GM21576 (cell line): ENCODE results near the gene IL26.
"Not testable (repeated sequence)": the region's sequence is repeated elsewhere in the genome, so short reads cannot be mapped to it uniquely, and the experiment has no call there.

Experiments
- ATAC-seq: cut with Tn5 transposase; IDR thresholded peaks from one replicate; pipeline ENCODE4 v1.9.1; 2021; ENCODE audit warnings: mild to moderate bottlenecking, moderate library complexity; ENCODE audit not compliant: unreplicated experiment

IL26 gene

DNA sequence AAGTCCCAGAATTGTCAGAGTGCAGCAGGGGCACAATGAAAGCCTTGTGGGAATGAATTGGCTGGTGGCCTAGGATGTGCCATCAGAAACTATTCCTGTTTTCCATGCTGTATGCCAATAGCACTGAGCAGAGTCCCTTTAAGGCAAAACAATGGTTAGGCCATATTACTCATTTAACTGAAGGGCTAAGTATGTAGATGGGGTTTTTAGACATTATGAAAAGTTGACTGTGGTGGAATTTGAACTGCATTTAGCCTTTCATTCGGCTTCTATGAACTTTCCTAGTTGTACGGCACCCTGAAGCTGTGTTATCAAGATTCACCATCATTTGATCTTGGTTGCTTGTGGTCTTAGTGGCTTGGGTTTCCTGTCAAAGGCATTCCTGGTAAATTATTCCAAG lies 24.8 kb downstream of the IL26 start:
- no peak for ATAC-seq

DNA sequence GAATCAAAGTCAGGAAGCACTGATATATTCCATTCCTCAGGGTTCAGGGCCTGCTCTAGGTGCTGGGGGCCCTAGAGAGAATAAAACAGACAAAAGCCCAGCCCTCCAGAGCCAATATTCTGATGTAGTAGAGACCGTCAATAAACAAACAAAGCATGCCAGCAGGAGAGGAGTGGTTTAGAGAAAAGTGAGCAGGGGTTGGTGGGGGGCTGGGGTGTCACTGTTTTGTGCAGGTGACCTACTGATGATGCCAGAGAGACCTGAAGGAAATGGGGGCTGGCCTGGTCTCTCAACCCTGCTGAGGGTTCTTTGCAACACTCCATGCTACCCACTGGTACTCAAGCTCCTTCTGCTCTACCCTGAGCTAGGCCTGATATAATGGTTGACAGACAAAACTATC lies 26.5 kb downstream of the IL26 start:
- no peak for ATAC-seq

DNA sequence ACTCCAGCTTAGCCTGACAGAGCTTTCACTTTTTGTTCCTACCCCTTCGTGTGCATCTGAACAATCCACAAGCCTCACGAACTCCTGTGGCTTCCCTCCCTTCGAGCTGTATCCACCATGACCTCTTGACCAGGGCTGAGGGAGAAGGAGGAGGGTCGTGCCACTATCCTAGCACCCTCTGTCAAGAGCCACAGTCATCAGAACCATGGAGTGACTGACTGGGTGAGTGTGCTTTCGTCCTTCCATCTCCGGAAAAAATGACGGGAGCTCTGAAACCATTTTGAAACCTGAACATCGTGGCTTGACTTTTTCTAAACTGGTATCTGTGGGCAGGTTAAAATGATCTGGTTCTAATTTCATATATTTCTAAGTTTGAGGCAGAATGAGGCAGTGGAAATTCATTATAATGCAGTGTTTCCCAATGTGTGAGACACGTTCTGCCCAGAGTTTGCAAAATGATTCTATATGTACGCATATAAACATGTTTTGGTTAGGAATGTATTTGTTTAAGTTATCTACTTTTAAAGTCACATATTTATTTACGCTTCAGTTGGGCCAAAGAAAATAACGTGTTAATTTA lies 27.0 kb downstream of the IL26 start:
- ATAC-seq, result no peak

DNA sequence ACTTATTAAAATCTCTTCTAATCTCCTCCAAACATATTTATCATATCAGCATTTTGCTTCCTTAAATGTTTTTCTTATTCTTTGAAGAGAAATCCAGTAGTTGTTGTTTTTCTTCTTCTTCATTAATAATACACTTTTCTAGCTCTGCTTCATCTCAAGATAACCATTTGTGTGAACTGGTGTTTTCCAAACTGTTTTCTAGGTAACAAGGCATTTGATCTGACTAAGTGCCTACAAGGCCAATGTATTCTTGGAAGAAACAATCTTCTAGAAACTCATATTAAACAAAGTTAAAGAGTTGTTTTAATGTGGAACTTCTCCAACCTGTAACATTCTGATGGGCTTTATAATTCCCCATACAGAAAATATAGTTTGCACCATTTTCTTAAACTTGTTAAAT lies 35.3 kb downstream of the IL26 start:
- no peak for ATAC-seq

DNA sequence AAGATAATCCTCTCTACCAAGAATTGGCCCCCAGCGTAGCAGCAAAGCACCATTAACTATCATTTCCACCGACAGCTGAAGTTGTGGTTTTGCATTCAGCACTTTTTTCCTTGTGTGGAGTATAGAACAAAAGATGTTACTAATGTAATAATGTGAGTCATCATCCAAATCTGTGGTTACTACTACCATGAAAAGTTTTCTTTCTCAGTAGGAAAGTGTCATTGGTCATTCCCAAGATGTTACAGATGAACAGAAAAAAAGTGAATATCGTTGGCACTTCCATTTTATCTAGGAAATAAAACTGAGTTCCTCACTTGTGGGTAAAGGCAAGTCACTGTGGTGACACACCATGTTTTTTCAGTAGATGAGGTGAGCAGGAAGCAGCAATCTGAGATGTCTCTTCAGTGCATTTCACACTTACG lies 35.8 kb downstream of the IL26 start:
- no peak for ATAC-seq

DNA sequence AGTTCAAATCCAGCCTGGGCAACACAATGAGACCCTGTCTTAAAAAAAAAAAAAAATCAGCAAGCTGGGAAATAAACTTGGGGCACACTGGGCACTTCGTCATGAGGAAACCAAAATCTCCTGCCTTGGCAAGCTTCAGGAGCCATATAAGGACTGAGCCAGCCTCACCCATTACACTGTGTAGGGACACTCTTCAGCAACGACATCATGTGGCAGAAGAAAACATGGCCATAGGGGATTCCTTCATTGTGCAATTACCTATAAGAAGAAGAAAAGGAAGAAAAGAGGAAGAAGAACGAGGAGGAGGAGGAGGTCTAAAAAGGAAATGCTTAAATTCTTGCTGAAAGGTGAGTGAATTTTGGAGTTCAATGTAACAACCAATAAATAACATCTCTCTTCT lies 40.0 kb downstream of the IL26 start:
- ATAC-seq, result no peak

DNA sequence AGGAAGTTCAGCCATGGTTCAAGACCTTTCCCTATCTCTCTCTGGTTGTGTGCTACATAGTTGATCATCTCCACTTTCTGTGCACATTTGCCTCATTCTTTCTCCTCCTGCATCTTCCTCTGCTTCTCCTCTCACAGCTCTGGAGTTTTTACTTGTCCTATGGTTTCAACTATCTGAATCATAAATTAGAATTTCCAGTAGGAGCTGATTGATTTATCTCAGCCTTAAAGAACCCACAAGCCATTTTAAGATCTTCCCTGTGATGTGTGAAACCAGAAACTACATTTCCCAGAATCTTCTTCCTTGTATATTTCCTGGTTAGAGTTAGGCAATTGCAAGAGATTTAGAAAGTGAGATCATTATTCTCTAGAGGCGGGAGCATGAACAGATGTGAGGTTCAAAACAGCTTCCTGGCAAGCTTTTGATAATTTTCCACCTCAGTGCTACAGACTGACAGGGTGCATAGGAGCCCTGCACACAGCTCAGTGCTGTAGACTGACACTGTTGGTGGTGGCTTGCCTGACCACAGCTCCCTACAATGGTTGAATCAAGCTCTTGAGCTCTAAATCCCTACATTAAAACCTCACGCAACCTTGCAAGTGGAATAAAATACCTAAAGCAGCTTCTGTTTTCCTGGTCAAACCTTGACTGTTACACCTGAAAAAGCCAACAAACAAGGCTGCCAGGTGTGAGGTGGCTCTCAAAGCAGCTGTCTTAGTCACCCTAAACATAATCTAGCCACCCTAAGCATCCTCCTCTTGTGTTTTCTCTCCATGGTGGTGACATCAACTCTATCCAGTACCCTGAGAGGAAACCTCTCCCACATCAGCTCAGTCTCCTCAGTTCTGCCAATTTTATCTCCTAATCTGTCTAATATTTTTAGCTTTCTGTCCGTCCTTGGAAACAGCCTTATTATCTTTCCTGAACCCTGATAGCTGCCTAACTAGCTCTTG lies 44.5 kb downstream of the IL26 start:
- peak; percentile 84 for ATAC-seq

DNA sequence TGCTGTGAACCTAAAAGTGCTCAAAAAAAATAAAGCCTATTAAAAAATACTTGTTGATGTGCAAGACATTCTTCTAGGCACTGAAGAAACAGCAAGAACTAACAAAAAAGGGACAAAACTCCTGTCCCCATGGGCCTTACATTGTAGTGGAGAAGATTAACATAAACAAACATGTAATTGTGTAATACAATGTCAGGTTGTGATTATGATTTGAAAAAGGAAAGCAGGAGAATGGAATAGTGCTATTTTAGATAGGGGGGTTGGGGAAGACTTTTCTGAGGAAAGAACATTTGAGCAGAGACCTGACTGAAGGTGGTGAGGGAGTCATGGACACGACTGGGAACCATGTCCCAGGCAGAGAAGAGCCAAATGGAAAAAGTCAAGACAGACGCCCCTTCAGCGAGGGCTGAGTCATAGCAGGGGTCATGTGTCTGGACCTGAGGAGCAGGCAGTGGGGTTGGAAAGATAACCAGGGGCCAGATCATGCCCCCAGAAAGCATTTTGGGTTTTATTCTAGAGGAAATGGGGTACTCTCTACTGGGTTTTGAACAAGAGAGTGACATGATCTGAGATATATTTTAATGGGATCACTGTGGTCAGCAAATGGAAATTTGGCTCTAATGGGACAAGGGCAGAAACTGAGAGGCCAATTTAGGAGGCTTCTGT lies 46.7 kb downstream of the IL26 start:
- ATAC-seq, result no peak

DNA sequence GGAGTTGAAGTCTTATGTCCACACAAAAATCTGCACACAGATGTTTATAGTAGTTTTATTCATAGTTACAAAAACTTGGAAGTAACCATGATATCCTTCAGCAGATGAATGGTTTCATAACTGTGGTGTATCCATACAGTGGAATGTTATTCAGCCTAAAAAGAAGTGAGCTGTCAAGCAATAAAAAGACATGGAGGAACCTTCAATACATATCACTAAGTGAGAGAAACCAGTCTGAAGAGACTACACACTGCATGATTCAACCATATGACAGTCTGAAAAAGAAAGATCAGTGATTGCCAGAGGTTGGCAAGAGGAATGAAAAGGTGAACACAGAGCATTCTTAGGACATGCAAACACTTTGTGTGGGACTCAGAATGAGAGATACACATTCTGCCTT lies 47.4 kb downstream of the IL26 start:
- ATAC-seq, result no peak

DNA sequence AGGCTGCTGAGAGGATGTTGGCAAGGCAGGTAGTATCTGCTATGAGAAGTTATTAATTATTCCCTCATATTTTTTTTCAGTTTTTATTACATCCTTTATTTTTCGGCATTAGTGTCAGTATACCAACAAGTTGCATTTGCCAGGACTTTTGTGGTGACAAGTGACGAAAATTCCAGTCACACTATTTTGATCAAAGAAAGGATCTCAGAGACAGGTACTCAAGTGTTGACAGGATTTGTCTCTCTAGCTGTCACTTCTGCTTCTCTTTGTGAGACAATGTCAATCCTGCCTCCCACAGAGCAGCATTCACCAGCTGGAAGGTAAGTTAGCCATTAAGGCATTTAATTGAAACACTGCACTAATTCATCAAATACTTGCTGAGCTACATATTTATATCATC lies 48.0 kb downstream of the IL26 start:
- ATAC-seq, result no peak

DNA sequence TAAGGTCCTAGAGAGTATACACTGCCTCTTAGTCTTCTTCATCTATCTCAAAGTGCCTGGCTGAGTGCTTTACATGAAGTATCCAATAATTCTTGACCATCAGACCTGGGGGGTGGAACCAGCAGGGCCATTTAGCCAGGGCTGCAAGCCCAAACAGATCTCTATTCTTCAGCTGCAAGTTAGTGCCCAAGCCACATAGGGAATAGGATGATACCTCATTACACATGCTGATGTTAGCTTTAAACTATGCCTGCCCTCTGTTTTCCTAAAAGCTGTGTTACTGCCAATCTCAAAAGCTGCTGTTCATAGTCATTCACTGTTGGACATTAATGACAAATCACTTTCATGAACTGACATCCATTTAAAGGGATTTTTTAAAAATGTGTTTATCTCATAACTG lies 49.4 kb downstream of the IL26 start:
- no peak for ATAC-seq

DNA sequence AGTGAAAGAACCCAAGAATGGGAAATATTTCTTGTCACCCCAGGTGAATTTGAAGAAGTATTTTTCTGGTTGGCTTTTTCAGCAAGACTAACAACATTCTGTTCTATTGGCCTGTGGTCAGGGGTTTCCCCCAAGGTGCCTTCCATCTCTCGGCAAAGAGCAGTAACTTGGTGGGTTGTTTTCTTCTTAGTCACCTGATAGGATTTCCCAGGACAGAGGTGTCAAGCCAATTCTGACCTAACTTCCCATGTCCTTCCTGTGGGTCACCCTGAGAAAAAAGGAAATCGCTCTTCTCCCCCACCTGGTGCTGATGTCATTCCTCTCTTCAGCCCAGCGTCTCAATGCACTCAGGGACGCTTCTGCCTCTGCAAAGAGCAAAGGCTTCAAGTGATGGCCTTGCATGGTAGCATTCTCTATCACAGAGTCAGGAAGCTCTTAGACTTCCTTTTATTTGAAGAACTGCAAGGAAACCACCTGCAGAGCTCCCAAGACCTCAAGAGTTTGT lies 50.0 kb downstream of the IL26 start:
- peak; percentile 92 for ATAC-seq

DNA sequence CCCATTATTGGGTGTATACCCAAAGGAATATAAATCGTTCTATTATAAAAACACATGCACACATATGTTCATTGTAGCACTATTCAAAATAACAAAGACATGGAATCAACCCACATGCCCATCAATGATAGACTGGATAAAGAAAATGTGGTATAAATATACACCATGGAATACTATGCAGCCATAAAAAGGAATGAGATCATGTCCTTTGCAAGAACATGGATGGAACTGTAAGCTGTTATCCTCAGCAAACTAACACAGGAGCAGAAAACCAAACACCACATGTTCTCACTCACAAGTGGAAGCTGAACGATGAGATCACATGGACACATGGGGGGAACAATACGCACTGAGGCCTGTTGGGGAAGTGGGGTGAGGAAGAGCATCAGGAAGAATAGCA lies 50.8 kb downstream of the IL26 start:
- not testable (repeated sequence) for ATAC-seq

DNA sequence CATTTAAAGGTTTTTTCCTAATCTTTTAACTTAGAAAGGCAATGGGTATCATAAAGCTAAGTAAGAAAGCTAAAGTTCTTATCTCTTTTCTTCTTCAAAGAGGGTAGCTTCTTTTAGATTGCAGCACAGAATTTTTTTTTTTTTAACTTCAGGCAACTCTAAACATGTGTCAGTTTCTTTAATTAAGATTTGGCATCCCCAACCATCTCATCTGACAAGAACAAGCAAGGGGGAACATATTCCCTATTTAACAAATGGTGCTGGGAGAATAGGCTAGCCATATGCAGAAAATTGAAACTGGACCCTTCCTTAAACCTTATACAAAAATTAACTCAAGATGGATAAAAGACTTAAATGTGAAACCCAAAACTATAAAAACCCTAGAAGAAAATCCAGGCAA lies 51.8 kb downstream of the IL26 start:
- no peak for ATAC-seq

DNA sequence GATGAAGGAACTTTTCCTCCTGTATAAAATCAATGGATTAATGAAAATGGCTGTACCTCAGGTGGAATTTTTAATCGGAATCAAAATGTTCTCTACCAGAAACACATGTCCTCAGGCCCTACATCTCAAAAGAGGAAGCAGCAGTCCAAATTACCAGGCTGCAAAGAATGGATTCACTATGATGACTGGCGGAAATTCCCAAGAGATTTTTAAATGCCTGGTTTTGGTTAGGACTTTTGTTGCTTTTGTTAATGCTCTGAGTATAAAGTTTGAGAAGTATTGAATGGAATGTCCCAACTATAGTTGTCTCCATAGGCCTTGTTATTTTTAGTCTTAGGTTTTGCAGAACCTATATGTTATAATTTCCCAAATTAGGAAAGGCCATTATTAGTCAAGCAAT lies 54.9 kb downstream of the IL26 start:
- ATAC-seq, result no peak

DNA sequence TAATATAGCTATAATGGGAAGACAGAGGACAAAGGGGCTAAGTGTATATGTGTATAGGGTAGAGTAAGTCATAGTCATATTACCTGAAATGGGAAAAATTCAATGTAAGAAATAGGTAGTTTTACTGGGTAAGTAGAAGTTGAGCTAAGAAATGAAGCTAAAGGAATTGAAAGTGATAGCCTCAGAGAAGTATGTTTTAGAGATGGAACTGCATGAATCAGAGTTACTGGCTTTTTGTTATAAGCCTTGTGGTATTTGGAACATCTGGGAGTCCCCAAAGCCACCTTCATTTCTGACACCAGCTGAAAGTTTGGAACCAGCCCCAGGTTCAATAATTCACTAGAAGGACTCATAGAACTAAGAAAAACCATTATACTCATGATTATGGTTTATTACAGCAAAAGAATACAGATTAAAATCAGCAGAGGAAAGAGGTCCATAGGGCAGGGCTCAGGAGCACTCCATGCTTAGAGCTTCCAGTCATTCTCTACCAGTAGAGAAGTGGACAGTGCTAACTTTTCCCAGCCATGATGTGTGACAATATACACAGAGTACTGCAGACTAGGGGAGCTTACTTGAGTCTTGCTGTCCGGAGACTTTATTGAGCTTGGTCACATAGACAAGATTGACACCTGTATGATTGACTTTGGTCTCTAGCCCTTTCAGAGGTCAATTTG lies 56.3 kb downstream of the IL26 start:
- no peak for ATAC-seq

DNA sequence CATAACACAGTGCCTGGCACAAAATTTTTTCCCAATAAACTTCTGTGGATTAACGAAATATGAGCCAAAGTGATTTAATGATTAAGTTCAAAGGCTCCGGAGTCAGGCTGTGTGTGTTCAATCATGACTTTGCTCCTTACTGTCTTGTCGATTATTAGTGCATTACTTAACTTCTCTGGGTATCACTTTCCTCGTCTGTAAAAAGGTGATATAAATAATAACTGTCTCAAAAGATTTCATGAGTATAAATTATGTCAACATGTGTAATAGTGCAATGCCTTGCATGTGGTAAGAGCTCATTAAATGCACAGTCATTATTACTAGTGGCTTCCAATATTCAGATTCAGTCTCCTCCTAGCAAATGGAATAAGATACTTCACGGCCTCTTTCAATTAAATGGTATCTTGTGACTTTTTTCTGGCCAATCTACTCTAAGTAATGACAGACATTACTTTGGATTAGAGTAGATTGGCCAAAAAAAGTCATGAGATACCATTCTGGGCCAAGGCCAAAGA lies 59.2 kb downstream of the IL26 start:
- ATAC-seq, result no peak

DNA sequence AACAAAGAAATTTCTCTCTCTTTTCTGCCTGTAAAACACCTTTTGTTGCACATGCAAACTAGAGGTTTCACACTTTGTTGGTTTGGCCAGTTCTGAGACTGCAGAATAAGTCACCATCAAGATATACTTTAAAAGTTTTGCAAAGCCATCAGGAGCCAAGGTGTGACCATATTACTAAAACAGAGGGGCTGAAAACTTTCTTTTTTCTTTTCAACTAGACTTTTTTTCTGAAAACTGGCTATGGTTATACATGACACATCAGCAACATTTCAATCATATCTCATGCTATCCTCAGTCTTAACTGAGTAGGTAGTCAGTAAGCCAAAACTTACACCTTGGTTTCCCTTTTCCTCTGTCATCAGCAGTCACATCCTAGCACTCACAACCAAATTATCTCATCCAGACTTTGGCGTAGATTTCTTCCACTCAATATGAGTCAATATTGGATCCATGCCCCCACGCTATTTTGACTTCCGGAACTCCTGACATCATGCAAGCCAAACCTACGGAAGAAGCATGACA lies 62.0 kb downstream of the IL26 start:
- no peak for ATAC-seq

DNA sequence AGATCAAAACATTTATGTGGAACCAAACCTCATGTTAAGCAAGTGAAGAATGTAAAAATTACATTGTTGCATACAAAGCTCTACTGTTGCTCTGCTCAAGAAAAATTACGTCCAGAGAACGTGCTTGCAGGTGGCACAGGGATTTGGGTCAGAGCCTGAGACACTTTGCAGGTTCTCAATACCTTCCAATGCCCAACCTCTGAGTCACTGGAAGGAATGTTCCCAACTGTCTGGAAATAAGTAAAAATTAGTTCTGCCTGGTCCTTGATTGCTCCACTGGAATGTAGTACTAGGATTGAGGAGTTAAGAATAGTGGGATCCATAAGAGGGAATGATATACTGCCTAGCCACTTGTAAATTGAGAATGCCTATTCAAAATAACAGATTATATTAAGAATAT lies 63.2 kb downstream of the IL26 start:
- ATAC-seq, result no peak

DNA sequence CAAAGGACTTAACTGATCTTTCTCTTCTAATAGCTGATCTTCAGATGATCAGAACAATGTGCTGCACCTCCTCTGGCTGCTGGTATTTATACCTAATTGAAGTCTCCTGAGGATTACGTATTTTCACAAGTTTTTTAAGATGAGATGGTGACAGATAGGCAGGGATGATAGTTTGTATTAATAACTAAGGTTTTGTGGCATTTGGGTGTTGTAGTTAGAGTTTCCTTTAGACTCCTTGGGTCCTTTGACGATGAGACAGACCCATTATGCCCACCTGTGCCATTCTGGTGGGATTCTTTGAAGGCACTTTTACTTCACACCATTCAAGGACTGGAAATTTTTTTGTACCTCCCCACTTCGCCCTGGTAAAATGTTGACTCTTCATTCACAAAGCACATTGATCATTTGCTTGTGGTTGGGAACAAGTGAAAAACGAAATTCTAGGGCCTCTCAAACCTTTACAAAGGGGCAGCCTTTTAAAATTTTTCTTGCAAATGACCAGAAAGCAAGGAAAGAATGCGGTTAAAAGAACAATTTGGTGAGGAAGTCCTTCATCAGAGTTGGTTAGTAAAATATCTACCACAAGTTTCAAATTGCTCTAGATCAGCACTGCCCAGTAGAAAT lies 65.8 kb downstream of the IL26 start, which contains the start of gene IFNG:
TSS of gene IFNG (minus strand) at position 60 of the 624 bp plus-strand sequence. CDS start 125 bp downstream, outside the sequence.
- peak; percentile 45 for ATAC-seq
